ENCODE measurements around the gene ITGBL1. TPM values are rescaled to one million over a fixed set of nuclear protein-coding genes. Genes with fewer than 3 reads are reported as not detected.

ITGBL1 gene
- total RNA-seq, 2 donors from 2014 or later, result not detected

- H3K36me3 Mint-ChIP-seq (ENCODE audit: low read depth), result peaks cover 1% of the 10 kb centered on the region
- no peak overlapping the region for H3K4me3 Mint-ChIP-seq
- no peaks in the 10 kb centered on the region for H3K9me3 ChIP-seq (ENCODE audit: control insufficient read depth, low read length, poor library complexity, severe bottlenecking)
- H3K4me1 Mint-ChIP-seq, result no peaks in the 10 kb centered on the region
- H3K27me3 Mint-ChIP-seq, result peaks cover 16% of the 10 kb centered on the region
- no peak overlapping the region for H3K27ac Mint-ChIP-seq
- DNase-seq (no peak), ATAC-seq (no peak)
Observed at GRCh38 chr13:101425156-101425471, 27.4 kb upstream of the ITGBL1 start.

GRCh38 chr13:101425623-101426022 lies 26.9 kb upstream of the ITGBL1 start:
- Mint-ChIP-seq H3K4me1 (no peaks in the 10 kb centered on the region), H3K36me3 (ENCODE audit: low read depth) (no peaks in the 10 kb centered on the region), H3K27ac (no peak overlapping the region), H3K27me3 (peaks cover 15% of the 10 kb centered on the region), H3K4me3 (no peak overlapping the region)
- ATAC-seq (no peak), DNase-seq (no peak)
- no peaks in the 10 kb centered on the region for H3K9me3 ChIP-seq (ENCODE audit: control insufficient read depth, low read length, poor library complexity, severe bottlenecking)

GRCh38 chr13:101429733-101430132 lies 22.7 kb upstream of the ITGBL1 start:
- ATAC-seq, result no peak
- H3K4me1 Mint-ChIP-seq, result no peaks in the 10 kb centered on the region
- H3K36me3 Mint-ChIP-seq (ENCODE audit: low read depth), result peaks cover 6% of the 10 kb centered on the region
- H3K27ac Mint-ChIP-seq, result no peak overlapping the region
- no peak for DNase-seq
- no peaks in the 10 kb centered on the region for H3K9me3 ChIP-seq (ENCODE audit: control insufficient read depth, low read length, poor library complexity, severe bottlenecking)
- H3K4me3 Mint-ChIP-seq, result no peak overlapping the region
- peaks cover 21% of the 10 kb centered on the region for H3K27me3 Mint-ChIP-seq

DNA sequence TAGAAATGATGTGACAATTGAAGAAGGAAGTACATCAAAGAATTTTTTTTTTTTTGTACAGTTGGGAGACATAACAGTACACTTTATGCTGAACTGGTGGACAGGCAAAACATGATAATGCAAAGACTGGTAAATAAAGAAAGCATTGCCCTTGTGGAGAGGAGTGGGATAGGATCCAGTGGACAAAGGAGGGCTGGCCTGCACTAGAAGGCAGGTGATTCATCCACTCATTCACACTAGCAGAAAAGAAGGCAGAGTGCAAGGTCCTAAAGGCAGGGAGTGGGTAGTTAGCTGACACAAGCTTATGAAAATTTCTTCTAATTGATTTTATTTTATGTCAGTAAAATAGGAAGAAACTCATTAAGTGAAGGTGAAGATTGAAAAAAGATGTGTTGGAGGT lies 18.6 kb upstream of the ITGBL1 start:
- no peak overlapping the region for H3K27ac Mint-ChIP-seq
- peaks cover 16% of the 10 kb centered on the region for H3K27me3 Mint-ChIP-seq
- no peaks in the 10 kb centered on the region for H3K4me1 Mint-ChIP-seq
- DNase-seq, result no peak
- no peaks in the 10 kb centered on the region for H3K9me3 ChIP-seq (ENCODE audit: control insufficient read depth, low read length, poor library complexity, severe bottlenecking)
- no peak for ATAC-seq
- no peak overlapping the region for H3K4me3 Mint-ChIP-seq
- peaks cover 6% of the 10 kb centered on the region for H3K36me3 Mint-ChIP-seq (ENCODE audit: low read depth)

DNA sequence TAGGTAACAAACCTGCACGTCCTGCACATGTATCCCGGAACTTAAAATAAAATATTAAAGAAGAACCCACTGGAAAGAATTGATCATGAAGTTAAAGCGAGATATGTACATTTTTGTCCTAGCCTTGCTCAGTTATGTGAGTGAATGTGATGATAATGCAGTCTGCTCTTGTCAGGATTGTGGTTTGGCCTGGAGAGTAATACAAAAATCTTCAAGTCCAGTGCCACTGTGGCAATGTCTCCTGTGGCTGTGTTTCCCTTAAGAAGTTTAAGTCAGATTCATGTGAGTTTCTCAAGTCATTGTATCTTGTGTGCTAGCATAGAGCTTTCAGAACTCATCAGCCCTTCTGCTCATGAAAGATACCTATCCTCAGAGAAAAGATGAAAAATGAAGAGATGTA lies 18.0 kb upstream of the ITGBL1 start:
- DNase-seq, result no peak
- no peaks in the 10 kb centered on the region for H3K4me1 Mint-ChIP-seq
- H3K9me3 ChIP-seq (ENCODE audit: control insufficient read depth, low read length, poor library complexity, severe bottlenecking), result no peaks in the 10 kb centered on the region
- peaks cover 15% of the 10 kb centered on the region for H3K27me3 Mint-ChIP-seq
- peaks cover 6% of the 10 kb centered on the region for H3K36me3 Mint-ChIP-seq (ENCODE audit: low read depth)
- no peak overlapping the region for H3K27ac Mint-ChIP-seq
- no peak for ATAC-seq
- H3K4me3 Mint-ChIP-seq, result no peak overlapping the region

DNA sequence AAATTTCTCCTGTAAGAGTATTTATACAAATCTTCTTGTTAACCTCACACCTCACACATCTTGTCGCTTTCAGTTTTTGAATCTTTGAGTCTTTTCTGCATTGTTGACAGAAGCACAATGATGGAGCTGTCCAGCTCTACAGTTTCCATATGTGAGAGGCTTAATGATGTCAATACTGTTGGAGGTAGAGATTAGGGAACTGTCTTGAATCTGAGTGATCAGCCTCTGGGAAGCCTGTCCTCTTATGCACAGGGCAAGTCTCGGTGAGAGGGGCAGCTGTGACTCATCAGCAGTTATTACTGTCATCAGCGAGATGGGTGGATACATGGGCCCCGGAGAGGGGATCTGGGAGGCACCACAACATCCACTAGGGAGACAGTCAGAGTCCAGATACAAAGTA lies 4.6 kb upstream of the ITGBL1 start:
- H3K27ac Mint-ChIP-seq, result no peak overlapping the region
- no peak overlapping the region for H3K4me3 Mint-ChIP-seq
- DNase-seq, result no peak
- no peaks in the 10 kb centered on the region for H3K9me3 ChIP-seq (ENCODE audit: control insufficient read depth, low read length, poor library complexity, severe bottlenecking)
- ATAC-seq, result no peak
- no peaks in the 10 kb centered on the region for H3K36me3 Mint-ChIP-seq (ENCODE audit: low read depth)
- peaks cover 4% of the 10 kb centered on the region for H3K4me1 Mint-ChIP-seq
- H3K27me3 Mint-ChIP-seq, result peaks cover 10% of the 10 kb centered on the region

- H3K4me1 Mint-ChIP-seq, result peaks cover 8% of the 10 kb centered on the region
Observed at GRCh38 chr13:101449790-101450748, 2.4 kb upstream of the ITGBL1 start.

GRCh38 chr13:101450749-101451130 lies 1.7 kb upstream of the ITGBL1 start:
- Mint-ChIP-seq H3K27ac (no peak overlapping the region), H3K27me3 (peaks cover 25% of the 10 kb centered on the region)

More at GRCh38 chr13:101449790-101450748, 2.4 kb upstream of the ITGBL1 start:
- ATAC-seq, result no peak
- no peak for DNase-seq
- Mint-ChIP-seq H3K27ac (no peak overlapping the region), H3K4me3 (no peak overlapping the region), H3K27me3 (peaks cover 24% of the 10 kb centered on the region), H3K36me3 (ENCODE audit: low read depth) (peaks cover 2% of the 10 kb centered on the region)
- no peaks in the 10 kb centered on the region for H3K9me3 ChIP-seq (ENCODE audit: control insufficient read depth, low read length, poor library complexity, severe bottlenecking)

DNA sequence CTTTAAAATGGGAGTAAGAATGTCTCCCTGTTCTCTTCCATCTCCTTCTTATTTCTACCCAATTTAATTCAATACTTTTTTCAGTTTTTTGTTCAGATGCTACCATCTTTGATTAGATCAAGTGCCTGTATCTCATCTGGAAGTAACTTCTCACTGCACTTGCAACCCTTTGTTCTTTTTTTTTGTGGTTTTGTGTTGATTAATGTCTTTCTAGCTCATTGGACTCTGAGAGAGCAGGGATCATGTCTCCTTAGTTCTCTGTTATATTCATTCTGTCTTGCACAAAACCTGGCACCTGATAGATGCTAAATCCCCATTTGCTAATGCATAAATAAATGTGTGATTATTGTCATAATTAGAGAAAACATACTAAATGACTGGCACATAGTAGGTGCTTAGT lies 834 bp upstream of the ITGBL1 start:
- Mint-ChIP-seq H3K4me1 (peaks cover 8% of the 10 kb centered on the region), H3K36me3 (ENCODE audit: low read depth) (peaks cover 2% of the 10 kb centered on the region)

More at GRCh38 chr13:101450749-101451130, 1.7 kb upstream of the ITGBL1 start:
- Mint-ChIP-seq H3K4me3 (no peak overlapping the region), H3K36me3 (ENCODE audit: low read depth) (peaks cover 2% of the 10 kb centered on the region), H3K4me1 (peaks cover 8% of the 10 kb centered on the region)
- DNase-seq (no peak), ATAC-seq (no peak)
- no peaks in the 10 kb centered on the region for H3K9me3 ChIP-seq (ENCODE audit: control insufficient read depth, low read length, poor library complexity, severe bottlenecking)

GRCh38 chr13:101453784-101454201 lies 1.3 kb downstream of the ITGBL1 start:
- Mint-ChIP-seq H3K4me3 (peak overlapping the region; percentile 72), H3K4me1 (peaks cover 8% of the 10 kb centered on the region), H3K27ac (no peak overlapping the region), H3K27me3 (peaks cover 44% of the 10 kb centered on the region), H3K36me3 (ENCODE audit: low read depth) (peaks cover 2% of the 10 kb centered on the region)
- peak; percentile 23 for ATAC-seq
- H3K9me3 ChIP-seq (ENCODE audit: control insufficient read depth, low read length, poor library complexity, severe bottlenecking), result no peaks in the 10 kb centered on the region
- no peak for DNase-seq

More for the DNA sequence above, 834 bp upstream of the ITGBL1 start:
- H3K9me3 ChIP-seq (ENCODE audit: control insufficient read depth, low read length, poor library complexity, severe bottlenecking), result no peaks in the 10 kb centered on the region
- Mint-ChIP-seq H3K4me3 (no peak overlapping the region), H3K27ac (no peak overlapping the region), H3K27me3 (peaks cover 34% of the 10 kb centered on the region)
- ATAC-seq (no peak), DNase-seq (no peak)

- Mint-ChIP-seq H3K4me3 (peak overlapping the region; percentile 7), H3K27me3 (peaks cover 44% of the 10 kb centered on the region), H3K27ac (no peak overlapping the region), H3K4me1 (peaks cover 8% of the 10 kb centered on the region), H3K36me3 (ENCODE audit: low read depth) (peaks cover 2% of the 10 kb centered on the region)
- ATAC-seq (no peak), DNase-seq (no peak)
- no peaks in the 10 kb centered on the region for H3K9me3 ChIP-seq (ENCODE audit: control insufficient read depth, low read length, poor library complexity, severe bottlenecking)
Observed at GRCh38 chr13:101454767-101455166, 2.3 kb downstream of the ITGBL1 start.

- Mint-ChIP-seq H3K4me3 (no peak overlapping the region), H3K27ac (no peak overlapping the region), H3K27me3 (peaks cover 44% of the 10 kb centered on the region), H3K4me1 (peaks cover 8% of the 10 kb centered on the region), H3K36me3 (ENCODE audit: low read depth) (peaks cover 2% of the 10 kb centered on the region)
- H3K9me3 ChIP-seq (ENCODE audit: control insufficient read depth, low read length, poor library complexity, severe bottlenecking), result no peaks in the 10 kb centered on the region
- ATAC-seq, result no peak
- DNase-seq, result no peak
Observed at GRCh38 chr13:101455863-101456262, 3.4 kb downstream of the ITGBL1 start.

GRCh38 chr13:101457176-101457575 lies 4.7 kb downstream of the ITGBL1 start:
- no peak overlapping the region for H3K4me3 Mint-ChIP-seq
- peaks cover 8% of the 10 kb centered on the region for H3K4me1 Mint-ChIP-seq
- peaks cover 48% of the 10 kb centered on the region for H3K27me3 Mint-ChIP-seq
- peaks cover 2% of the 10 kb centered on the region for H3K36me3 Mint-ChIP-seq (ENCODE audit: low read depth)
- DNase-seq (no peak), ATAC-seq (no peak)
- no peak overlapping the region for H3K27ac Mint-ChIP-seq
- no peaks in the 10 kb centered on the region for H3K9me3 ChIP-seq (ENCODE audit: control insufficient read depth, low read length, poor library complexity, severe bottlenecking)

DNA sequence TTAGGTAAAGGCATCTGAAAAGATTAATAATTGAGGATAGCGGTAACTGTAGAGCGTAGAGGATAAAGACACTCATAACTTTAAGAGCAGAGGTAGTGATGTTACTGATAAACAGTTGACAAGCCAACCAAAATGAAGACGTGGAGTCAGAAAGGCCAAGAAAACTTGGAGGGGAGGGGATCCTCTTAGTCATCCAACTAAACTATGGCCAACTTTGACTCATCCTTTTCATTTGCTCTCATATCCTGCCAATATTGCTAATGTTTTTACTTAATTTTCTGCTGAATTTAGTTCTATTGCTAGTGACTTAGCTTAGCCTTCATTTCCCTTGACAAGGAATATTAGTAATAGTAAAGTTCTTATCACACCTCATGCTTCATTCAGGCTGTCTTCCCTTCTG lies 13.4 kb downstream of the ITGBL1 start:
- H3K4me1 Mint-ChIP-seq, result no peaks in the 10 kb centered on the region
- H3K36me3 Mint-ChIP-seq (ENCODE audit: low read depth), result no peaks in the 10 kb centered on the region
- H3K4me3 Mint-ChIP-seq, result no peak overlapping the region
- DNase-seq, result no peak
- H3K27me3 Mint-ChIP-seq, result peaks cover 35% of the 10 kb centered on the region
- H3K9me3 ChIP-seq (ENCODE audit: control insufficient read depth, low read length, poor library complexity, severe bottlenecking), result no peaks in the 10 kb centered on the region
- H3K27ac Mint-ChIP-seq, result no peak overlapping the region
- no peak for ATAC-seq

All from T-helper 17 cell (primary cell).